GM21447 (cell line): Measurements from ENCODE around the gene TP73.
A peak's percentile ranks its signal among the peaks of the same experiment; 100 is the strongest.
"Not testable (repeated sequence)": the region's sequence is repeated elsewhere in the genome, so short reads cannot be mapped to it uniquely, and the experiment has no call there.

ENCODE experiments used
- ATAC-seq: cut with Tn5 transposase; IDR thresholded peaks from one replicate; pipeline ENCODE4 v1.9.1; 2021; ENCODE audit not compliant: unreplicated experiment

TP73 gene

DNA sequence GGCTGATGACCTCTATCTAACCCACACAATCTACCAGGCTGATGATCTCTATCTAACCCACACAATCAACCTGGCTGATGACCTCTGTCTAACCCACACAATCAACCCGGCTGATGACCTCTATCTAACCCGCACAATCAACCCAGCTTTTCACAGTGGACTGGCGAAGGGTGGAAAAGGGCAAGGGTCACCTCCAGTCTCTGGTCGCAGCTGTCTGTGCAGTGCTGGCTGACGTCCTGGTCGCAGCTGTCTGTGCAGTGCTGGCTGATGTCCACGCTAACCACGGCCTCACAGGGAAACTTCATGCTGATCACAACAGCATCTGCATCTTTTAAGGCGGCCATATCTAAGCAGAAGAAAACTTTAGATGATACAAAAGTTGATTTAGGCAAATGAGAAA is 87.7 kb downstream of the TP73 start:
- no peak for ATAC-seq

GRCh38 chr1:3740752-3741151 is 88.4 kb downstream of the TP73 start:
- no peak for ATAC-seq

GRCh38 chr1:3741566-3742438 is 89.5 kb downstream of the TP73 start:
- ATAC-seq, result no peak

- no peak for ATAC-seq
Measured at GRCh38 chr1:3742439-3743298, 90.4 kb downstream of the TP73 start.

- no peak for ATAC-seq
Measured at GRCh38 chr1:3743421-3743820, 91.1 kb downstream of the TP73 start.

DNA sequence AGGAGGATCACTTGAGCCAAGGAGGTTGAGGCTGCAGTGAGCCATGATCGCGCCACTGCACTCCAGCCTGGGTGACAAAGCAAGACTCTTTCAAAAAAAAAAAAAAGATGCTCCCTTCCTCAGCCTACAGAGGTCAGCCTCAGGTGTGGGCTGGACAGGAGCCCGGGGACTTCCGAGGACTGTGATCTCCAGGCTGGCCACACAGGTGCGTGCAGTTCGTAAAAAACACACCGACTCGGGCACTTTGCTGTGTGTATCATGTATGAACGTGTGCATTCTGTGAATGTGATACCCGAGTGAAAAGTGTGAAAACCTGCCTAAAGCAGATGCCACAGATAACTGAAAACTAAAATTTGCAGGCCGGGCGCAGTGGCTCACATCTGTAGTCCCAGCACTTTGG is 91.5 kb downstream of the TP73 start:
- no peak for ATAC-seq

- no peak for ATAC-seq
Measured at GRCh38 chr1:3744646-3745045, 92.3 kb downstream of the TP73 start.

DNA sequence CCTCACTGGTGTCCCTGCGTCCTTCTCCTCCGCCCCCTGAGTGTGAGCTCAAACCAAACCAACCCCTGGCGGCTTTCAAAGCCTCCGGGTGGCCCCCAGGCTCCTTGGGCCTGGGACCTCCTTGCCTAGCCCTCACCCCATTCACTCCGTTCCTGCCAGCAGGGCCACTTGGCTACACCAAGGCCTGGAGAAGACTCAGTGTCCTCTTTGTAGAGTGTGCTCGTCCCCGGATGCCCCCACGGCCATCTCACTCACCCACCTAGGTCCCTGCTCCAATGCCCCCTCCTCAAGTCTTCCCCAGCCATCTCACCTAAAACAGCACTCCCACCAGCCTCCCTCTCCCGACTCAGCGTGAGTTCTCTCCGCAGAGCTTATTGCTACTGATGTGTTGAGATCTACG is 92.8 kb downstream of the TP73 start:
- no peak for ATAC-seq

DNA sequence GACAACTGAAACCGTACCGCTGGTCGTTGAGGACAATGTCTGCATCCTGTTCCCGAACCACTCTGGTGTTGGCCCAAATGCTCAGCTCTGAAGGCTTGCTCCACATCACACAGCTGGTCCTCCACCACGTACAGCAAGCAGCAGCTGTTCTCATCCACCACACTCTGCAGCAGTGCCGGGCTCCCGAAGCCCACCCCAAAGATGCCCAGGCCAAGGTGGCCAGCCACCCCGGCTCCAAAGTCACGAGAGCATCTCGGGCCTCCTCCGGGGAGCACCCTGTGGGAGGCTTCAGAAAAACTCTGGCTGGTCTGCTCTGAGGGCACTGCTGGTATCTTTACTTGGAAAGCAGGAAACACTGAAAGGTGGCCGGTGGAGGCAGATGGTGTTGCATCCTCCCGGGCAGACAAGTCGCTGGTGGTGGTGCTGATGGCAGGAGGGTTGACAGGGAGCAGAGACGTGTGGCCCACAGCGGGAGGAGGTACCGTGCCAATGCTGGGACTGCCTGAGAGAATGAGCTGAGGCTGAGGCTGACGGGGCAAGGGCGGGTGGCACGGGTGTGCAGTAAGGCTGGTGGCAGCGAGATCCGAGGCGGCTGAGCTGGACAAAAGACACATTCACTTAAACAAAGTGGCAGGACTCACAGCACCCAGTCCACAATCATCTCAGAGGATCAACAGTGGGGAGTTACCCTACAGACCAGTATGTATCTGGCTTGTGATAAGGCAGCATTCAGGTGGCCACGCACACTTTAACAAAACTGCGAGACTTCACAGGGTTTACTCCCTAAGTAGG is 93.5 kb downstream of the TP73 start:
- ATAC-seq, result no peak

- no peak for ATAC-seq
Measured at GRCh38 chr1:3746389-3746829, 94.1 kb downstream of the TP73 start.

DNA sequence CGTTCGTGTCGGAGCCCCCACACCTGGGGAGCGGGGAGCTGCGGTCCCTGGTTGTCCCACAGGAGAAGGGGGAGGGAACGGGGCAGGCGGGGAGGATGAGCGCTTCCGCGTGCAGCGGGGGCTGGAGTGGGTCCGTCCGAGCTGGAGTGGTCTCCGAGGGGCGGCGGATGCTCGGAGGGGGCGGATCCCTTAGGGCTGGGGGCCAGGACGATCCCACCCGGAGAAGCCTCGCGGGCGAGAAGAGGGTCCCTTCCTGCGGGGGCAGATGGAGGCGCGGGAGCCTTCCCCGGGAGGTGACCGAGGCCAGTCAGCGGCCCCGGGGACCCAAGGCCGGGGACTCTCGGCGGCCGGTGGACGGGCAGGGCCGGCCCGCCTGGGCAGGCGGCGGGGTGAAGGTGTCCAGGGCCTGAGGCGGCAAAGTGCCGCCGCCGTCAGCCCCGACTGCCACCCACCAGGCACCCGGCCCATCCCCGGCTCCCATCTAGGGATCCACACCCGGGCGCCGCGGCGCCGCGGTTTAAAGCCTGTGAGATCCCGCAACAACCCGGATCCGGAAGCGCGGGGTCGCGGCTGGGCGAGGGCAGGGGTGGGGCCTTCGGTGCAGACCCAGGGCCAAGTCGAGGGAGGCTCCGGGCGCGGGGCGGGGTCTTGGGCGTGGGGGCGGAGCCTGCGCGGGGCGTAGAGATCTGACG is 94.7 kb downstream of the TP73 start:
- peak; percentile 86 for ATAC-seq

DNA sequence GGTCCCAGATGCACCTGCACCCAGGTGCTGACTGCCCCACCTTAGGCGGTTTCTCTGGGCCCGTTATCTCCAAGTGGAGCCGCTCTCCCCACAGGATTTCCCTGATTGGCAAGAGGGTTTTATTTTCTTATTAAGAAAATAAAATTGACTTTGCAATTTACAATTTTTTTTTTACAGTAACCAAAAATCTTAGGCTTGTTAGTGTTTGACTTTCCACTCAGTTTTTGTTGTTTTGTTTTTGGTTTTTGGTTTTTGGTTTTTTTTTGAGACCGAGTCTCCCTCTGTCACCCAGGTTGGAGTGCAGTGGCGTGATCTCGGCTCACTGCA is 95.2 kb downstream of the TP73 start:
- no peak for ATAC-seq

- ATAC-seq, result no peak
Measured at GRCh38 chr1:3747903-3748302, 95.6 kb downstream of the TP73 start.

GRCh38 chr1:3748316-3748900 is 96.1 kb downstream of the TP73 start:
- not testable (repeated sequence) for ATAC-seq

GRCh38 chr1:3749512-3749911 is 97.2 kb downstream of the TP73 start:
- no peak for ATAC-seq

DNA sequence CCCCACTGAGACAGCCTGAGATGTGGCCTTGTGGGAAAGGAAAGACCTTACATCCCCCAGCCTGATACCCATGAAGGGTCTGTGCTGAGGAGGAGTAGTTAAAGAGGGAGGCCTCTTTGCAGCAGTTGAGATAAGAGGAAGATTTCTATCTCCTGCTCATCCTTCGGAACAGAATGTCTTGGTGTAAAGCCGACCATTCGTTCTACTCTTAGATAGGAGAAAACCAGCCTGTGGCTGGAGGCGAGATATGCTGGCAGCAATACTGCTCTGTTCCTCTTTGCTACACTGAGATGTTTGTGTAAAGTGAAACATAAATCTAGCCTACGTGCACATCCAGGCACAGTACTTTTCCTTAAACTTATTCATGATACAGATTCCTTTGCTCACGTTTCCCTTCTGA is 98.4 kb downstream of the TP73 start:
- ATAC-seq, result no peak

GRCh38 chr1:3752400-3752945 is 100.2 kb downstream of the TP73 start, which contains the start of gene CCDC27:
CCDC27 (plus strand) TSS chr1:3752450; CDS start chr1:3752482, 32 bp downstream.
- no peak for ATAC-seq

DNA sequence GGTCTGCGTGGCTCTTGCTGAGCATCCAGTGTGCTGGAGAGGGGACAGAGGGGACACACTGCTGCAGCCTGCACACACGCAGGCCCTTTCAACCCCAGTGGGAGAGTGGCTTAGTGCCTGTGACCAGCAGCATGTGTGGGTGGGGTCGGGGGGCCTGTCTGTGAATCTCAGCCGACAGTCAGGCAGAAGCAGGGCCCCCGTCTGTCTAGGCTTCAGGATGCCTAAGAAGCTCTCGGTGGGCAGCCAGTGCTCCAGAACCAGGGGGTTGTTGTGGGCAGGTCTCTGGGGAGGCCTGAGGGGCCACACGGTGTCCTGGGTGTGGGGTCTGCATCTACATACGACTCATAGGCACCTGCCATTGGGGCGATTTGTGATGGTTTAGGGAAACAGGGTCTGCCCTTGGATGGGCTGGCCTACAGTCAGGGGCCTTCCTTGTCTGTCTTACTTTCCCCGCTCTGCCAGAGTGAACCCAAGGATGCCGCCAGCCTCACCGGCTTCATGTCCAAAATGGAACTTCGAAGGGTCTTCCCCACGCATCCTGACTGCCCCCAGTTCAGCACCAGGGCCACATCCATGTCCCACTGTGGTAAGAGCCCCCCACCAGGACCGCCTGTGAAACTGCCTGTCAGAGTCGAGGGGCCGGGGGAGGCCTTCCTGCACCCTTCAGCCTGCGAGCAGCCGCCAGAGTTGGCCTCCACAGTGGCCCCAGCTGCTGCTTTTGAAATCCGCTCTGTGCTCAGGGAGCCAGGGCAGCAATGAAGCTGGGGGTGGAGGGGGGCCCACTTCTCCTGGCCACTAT is 101.5 kb downstream of the TP73 start:
- no peak for ATAC-seq

- ATAC-seq, result no peak
Measured at GRCh38 chr1:3756394-3756793, 104.1 kb downstream of the TP73 start.
